Measurements from ENCODE around the gene USP48. TPM values are rescaled to one million over a fixed set of nuclear protein-coding genes. Genes with fewer than 3 reads are reported as not detected.

The USP48 gene
- total RNA-seq, 2 experiments from 2014 or later: 73.3 to 76.0 TPM

DNA sequence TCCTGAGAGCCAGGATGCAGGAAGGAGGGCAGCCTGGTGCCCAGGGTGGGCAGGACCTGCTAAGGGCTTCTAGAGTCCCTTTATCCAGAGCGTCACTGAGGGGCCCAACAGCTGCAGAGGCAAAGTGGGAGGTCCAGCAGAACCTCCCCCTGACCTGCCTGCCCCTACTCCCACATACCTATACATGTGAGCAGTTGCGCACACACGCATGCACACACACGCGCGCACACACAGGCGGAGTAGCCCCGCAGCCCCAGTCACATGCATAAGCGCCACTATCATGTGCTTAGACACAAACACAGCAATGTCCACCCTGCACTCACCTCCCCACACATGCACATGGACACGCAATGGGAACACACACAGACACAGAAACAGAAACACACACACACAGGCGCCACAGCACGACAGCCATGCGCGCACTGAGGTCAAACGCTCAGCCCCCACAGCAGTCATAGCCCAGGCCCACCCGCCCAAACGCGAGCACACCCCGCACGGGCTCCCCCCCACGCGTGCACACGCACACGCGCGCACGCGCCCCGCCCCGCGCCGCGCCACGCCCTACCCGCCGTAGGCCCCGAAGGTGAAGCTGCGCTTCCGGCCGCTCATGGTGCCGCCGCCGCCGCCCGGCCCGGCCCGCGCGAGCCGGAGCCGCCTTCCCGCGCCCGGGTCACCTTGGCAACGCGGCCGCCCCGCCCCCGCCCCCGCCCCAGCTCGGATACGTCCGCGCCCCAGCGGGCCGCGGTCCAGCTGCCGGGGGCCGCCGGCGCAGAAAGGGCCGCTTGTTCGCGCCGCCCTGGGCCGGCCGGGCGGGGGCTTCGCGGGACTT lies 131.5 kb downstream of the USP48 start:
- peak; percentile 84 for ATAC-seq (ENCODE audit: poor library complexity)
- no peaks in the 10 kb centered on the region for H3K36me3 Mint-ChIP-seq (ENCODE audit: low read depth)
- DNase-seq: peak in 13 of 14 experiments; percentile 20 to 74 (median 48)
- peaks cover 15% of the 10 kb centered on the region for H3K4me1 ChIP-seq (ENCODE audit: insufficient read depth, low read length)
- H3K36me3 ChIP-seq (ENCODE audit: insufficient read depth, low read length): no peaks in the 10 kb centered on the region
- H3K4me3 ChIP-seq (ENCODE audit: low read length): peak overlapping the region; percentile 59
- POLR2A ChIA-PET: interaction anchor here (1.0 to 1.9 kb wide), 2 partner anchors 18 to 131 kb away, joined by 3 to 5 read pairs; partner anchors contain the start of gene RAP1GAP
- no peak overlapping the region for H3K27ac ChIP-seq (ENCODE audit: low read depth in 1 of 2, low read length in 2 of 2)
- no peak for TF ChIP-seq CTCF (IDR thresholded peaks at IDR 0.05)
- CTCF ChIA-PET: no interaction called here
- no peaks in the 10 kb centered on the region for H3K9me3 ChIP-seq (ENCODE audit: control insufficient read depth in 1 of 2, insufficient read depth in 1 of 2, low read length in 2 of 2)
- H3K27me3 ChIP-seq (ENCODE audit: control insufficient read depth in 1 of 2, insufficient read depth in 2 of 2, low read length in 2 of 2): peaks cover 13 to 15% of the 10 kb centered on the region in 2 experiments
- no peak overlapping the region for H3K27ac Mint-ChIP-seq
- intact Hi-C loops (cut with DNase I, micrococcal nuclease): loop anchor here in 1 of 2 experiments (10.0 kb wide), 1 partner anchor 397 kb away; no protein-coding TSS in a partner anchor
- H3K27me3 Mint-ChIP-seq: peaks cover 6% of the 10 kb centered on the region
- H3K4me1 Mint-ChIP-seq (ENCODE audit: low read depth): peaks cover 17% of the 10 kb centered on the region
- H3K4me3 Mint-ChIP-seq: peak overlapping the region; percentile 91
- no peaks in the 10 kb centered on the region for H3K9me3 Mint-ChIP-seq

GRCh38 chr1:21650400-21650799 lies 132.5 kb downstream of the USP48 start:
- no peak overlapping the region for H3K27ac ChIP-seq (ENCODE audit: low read depth in 1 of 2, low read length in 2 of 2)
- Mint-ChIP-seq H3K27ac (no peak overlapping the region), H3K4me3 (peak overlapping the region; percentile 45), H3K36me3 (ENCODE audit: low read depth) (no peaks in the 10 kb centered on the region), H3K9me3 (no peaks in the 10 kb centered on the region), H3K4me1 (ENCODE audit: low read depth) (peaks cover 17% of the 10 kb centered on the region), H3K27me3 (peaks cover 13% of the 10 kb centered on the region)
- peaks cover 13 to 23% of the 10 kb centered on the region in 2 experiments for H3K27me3 ChIP-seq (ENCODE audit: control insufficient read depth in 1 of 2, insufficient read depth in 2 of 2, low read length in 2 of 2)
- no peaks in the 10 kb centered on the region for H3K9me3 ChIP-seq (ENCODE audit: control insufficient read depth in 1 of 2, insufficient read depth in 1 of 2, low read length in 2 of 2)
- H3K4me1 ChIP-seq (ENCODE audit: insufficient read depth, low read length): peaks cover 15% of the 10 kb centered on the region
- intact Hi-C loops (cut with DNase I, micrococcal nuclease): loop anchor here in 1 of 2 experiments (10.0 kb wide), 1 partner anchor 396 kb away; no protein-coding TSS in a partner anchor
- POLR2A ChIA-PET: no interaction called here
- H3K36me3 ChIP-seq (ENCODE audit: insufficient read depth, low read length): no peaks in the 10 kb centered on the region
- DNase-seq (no peak), ATAC-seq (ENCODE audit: poor library complexity) (no peak)
- CTCF ChIA-PET: no interaction called here
- TF ChIP-seq CTCF (IDR thresholded peaks at IDR 0.05): no peak
- H3K4me3 ChIP-seq (ENCODE audit: low read length): no peak overlapping the region

GRCh38 chr1:21649315-21649714 lies 133.6 kb downstream of the USP48 start:
- Mint-ChIP-seq H3K27me3 (peaks cover 13% of the 10 kb centered on the region), H3K27ac (no peak overlapping the region), H3K4me1 (ENCODE audit: low read depth) (peaks cover 17% of the 10 kb centered on the region), H3K9me3 (no peaks in the 10 kb centered on the region), H3K4me3 (peak overlapping the region; percentile 38), H3K36me3 (ENCODE audit: low read depth) (no peaks in the 10 kb centered on the region)
- Histone ChIP-seq H3K36me3 (ENCODE audit: insufficient read depth, low read length) (no peaks in the 10 kb centered on the region), H3K9me3 (ENCODE audit: control insufficient read depth in 1 of 2, insufficient read depth in 1 of 2, low read length in 2 of 2) (no peaks in the 10 kb centered on the region), H3K27ac (ENCODE audit: low read depth in 1 of 2, low read length in 2 of 2) (no peak overlapping the region), H3K27me3 (ENCODE audit: control insufficient read depth in 1 of 2, insufficient read depth in 2 of 2, low read length in 2 of 2) (peaks cover 15 to 23% of the 10 kb centered on the region in 2 experiments), H3K4me3 (ENCODE audit: low read length) (no peak overlapping the region), H3K4me1 (ENCODE audit: insufficient read depth, low read length) (peaks cover 15% of the 10 kb centered on the region)
- POLR2A ChIA-PET: no interaction called here
- intact Hi-C loops (cut with DNase I, micrococcal nuclease): no loop called here
- no peak for DNase-seq
- TF ChIP-seq CTCF (IDR thresholded peaks at IDR 0.05): no peak
- no peak for ATAC-seq (ENCODE audit: poor library complexity)
- CTCF ChIA-PET: no interaction called here

Data from CD4-positive, alpha-beta T cell (primary cell).